Peyer's patch (tissue), 4 donors: ENCODE data around the gene CHST15.

Experiments used
- POLR2A ChIP-seq, 2 donors: fragments of 450-650 bp; IDR thresholded peaks; one replicate each; pipeline ENCODE4 v1.5.1; 2017; ENCODE audit warnings: antibody characterized with exemption in 2 of 2, mild to moderate bottlenecking in 2 of 2, moderate library complexity in 2 of 2
- TF ChIP-seq, protein P1 (sequence below), 6 experiments: fragments of 450-650 bp in 4 of 6; fragments of 200-600 bp in 2 of 6; sonication (generic) in 1 of 6; IDR thresholded peaks; one replicate each; pipeline ENCODE4 v1.5.1; 2017 to 2019; ENCODE audit warnings: antibody characterized with exemption in 6 of 6, mild to moderate bottlenecking in 3 of 6, moderate library complexity in 1 of 6

DNA sequence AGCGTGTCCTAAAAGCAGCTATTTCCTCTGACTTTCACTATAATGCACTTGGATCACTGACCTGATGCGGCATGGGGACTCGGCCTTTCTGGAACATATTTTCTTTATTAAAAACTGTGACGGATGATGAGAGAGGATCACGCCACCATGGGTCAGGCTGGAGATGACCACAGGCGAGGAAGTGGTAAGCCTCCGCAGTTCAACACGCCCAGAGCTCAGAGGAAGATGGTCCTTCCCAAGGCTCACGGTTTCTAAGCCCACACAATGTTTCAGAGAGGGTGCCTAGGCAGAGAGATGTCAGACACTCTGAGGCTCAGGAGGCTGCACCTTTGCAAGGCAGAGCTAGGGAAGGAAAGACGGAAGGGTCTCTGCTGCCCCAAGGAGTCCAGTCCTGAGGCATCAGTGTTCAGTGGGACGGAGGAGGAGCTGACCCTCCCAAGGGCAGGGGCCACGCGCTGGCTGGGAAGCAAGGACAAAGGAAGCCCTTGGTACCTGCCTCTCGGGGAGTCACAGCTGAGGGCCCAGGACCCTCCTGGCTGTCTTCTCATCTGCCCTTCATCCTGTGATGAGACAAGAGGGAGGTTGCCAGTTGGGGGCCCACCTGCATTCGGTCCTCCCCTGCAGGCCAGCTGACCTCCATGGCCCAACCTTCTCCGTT is 9.5 kb downstream of the CHST15 start:
- TF ChIP-seq, protein P1, sequence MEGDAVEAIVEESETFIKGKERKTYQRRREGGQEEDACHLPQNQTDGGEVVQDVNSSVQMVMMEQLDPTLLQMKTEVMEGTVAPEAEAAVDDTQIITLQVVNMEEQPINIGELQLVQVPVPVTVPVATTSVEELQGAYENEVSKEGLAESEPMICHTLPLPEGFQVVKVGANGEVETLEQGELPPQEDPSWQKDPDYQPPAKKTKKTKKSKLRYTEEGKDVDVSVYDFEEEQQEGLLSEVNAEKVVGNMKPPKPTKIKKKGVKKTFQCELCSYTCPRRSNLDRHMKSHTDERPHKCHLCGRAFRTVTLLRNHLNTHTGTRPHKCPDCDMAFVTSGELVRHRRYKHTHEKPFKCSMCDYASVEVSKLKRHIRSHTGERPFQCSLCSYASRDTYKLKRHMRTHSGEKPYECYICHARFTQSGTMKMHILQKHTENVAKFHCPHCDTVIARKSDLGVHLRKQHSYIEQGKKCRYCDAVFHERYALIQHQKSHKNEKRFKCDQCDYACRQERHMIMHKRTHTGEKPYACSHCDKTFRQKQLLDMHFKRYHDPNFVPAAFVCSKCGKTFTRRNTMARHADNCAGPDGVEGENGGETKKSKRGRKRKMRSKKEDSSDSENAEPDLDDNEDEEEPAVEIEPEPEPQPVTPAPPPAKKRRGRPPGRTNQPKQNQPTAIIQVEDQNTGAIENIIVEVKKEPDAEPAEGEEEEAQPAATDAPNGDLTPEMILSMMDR (IDR thresholded peaks at IDR 0.05) = no peak
- TF ChIP-seq POLR2A (IDR thresholded peaks at IDR 0.05) = no peak
